GM23248 (cell line): ENCODE data around the gene EMC6. TPM values are rescaled to one million over a fixed set of nuclear protein-coding genes. Genes with fewer than 3 reads are reported as not detected.

Experiments used
- DNase-seq: peaks from one replicate; pipeline ENCODE4 v3.0.0-alpha.2; 2015
- H2AFZ ChIP-seq: fragments of 200-600 bp; sonication (generic); 2 replicates; pipeline ENCODE4 v1.6.1; 2016; ENCODE audit warnings: antibody characterized with exemption
- H3F3A ChIP-seq: fragments of 200-600 bp; sonication (generic); 2 replicates; pipeline ENCODE4 v1.6.1; 2016; ENCODE audit warnings: mild to moderate bottlenecking, antibody characterized with exemption, mixed run types; ENCODE audit not compliant: insufficient read depth
- H3K27ac ChIP-seq: fragments of 200-600 bp; sonication (generic); 2 replicates; pipeline ENCODE4 v1.5.1; 2016; ENCODE audit warnings: mild to moderate bottlenecking
- H3K27me3 ChIP-seq: fragments of 200-600 bp; sonication (generic); replicated peaks from 2 replicates; pipeline ENCODE4 v1.6.1; 2016; ENCODE audit warnings: mild to moderate bottlenecking; ENCODE audit not compliant: insufficient read depth
- H3K36me3 ChIP-seq: fragments of 200-600 bp; sonication (generic); 2 replicates; pipeline ENCODE4 v1.6.1; 2016; ENCODE audit warnings: low read depth, mild to moderate bottlenecking
- H3K4me1 ChIP-seq: fragments of 200-600 bp; sonication (generic); 2 replicates; pipeline ENCODE4 v1.6.1; 2016; ENCODE audit warnings: mild to moderate bottlenecking; ENCODE audit not compliant: insufficient read depth
- H3K4me2 ChIP-seq: fragments of 200-600 bp; sonication (generic); one replicate; pipeline ENCODE4 v1.6.1; 2016; ENCODE audit warnings: mild to moderate bottlenecking; ENCODE audit not compliant: unreplicated experiment
- H3K4me3 ChIP-seq: fragments of 200-600 bp; sonication (generic); 2 replicates; pipeline ENCODE4 v1.5.1; 2016; ENCODE audit warnings: mild to moderate bottlenecking
- H3K79me2 ChIP-seq: fragments of 200-600 bp; sonication (generic); 2 replicates; pipeline ENCODE4 v1.6.1; 2016; ENCODE audit warnings: mild to moderate bottlenecking; ENCODE audit not compliant: insufficient read depth
- H3K9ac ChIP-seq: fragments of 200-600 bp; sonication (generic); 2 replicates; pipeline ENCODE4 v1.6.1; 2016; ENCODE audit warnings: mild to moderate bottlenecking
- H3K9me2 ChIP-seq: fragments of 200-600 bp; sonication (generic); 2 replicates; pipeline ENCODE4 v1.6.1; 2016; ENCODE audit warnings: mixed run types, mild to moderate bottlenecking, moderate library complexity; ENCODE audit not compliant: insufficient read depth
- H3K9me3 ChIP-seq: fragments of 200-600 bp; sonication (generic); one replicate; pipeline ENCODE4 v1.6.1; 2017; ENCODE audit warnings: low read depth
- H4K20me1 ChIP-seq: fragments of 200-600 bp; sonication (generic); 2 replicates; pipeline ENCODE4 v1.6.0; 2016; ENCODE audit not compliant: insufficient read depth
- EZH2phosphoT487 ChIP-seq: fragments of 200-600 bp; sonication (generic); IDR thresholded peaks from 2 replicates; pipeline ENCODE4 v1.6.1; 2018; ENCODE audit warnings: antibody characterized with exemption, moderate library complexity, mild to moderate bottlenecking, low read depth; ENCODE audit not compliant: insufficient read depth
- in situ Hi-C: fragments of 300-500 bp; cut with MboI; formaldehyde crosslinking; loops from 2 replicates; pipeline ENCODE4 v1.15.0; 2020
- polyA plus RNA-seq: library from polyadenylated mRNA; unstranded; fragments of >200 nt; fragmentation: Nextera tagmentation; extraction: Ambion mirVana; gene quantifications from 2 replicates; pipeline ENCODE4 v1.2.1, GENCODE V29; 2016
- total RNA-seq: library from RNA; depleted of rRNA; stranded (reverse); fragments of >200 nt; shearing (Covaris generic); gene quantifications from 2 replicates; pipeline ENCODE4 v1.2.3, GENCODE V29; 2014; rRNA removed

EMC6 gene
- total and polyA plus RNA-seq, 2 experiments from 2014 or later = 28.6 to 114 TPM

- TF ChIP-seq EZH2phosphoT487 = no peak
- H3F3A ChIP-seq = peaks cover 19% of the 10 kb centered on the region; the same call in 1 of the 2 replicates
- no peaks in the 10 kb centered on the region for H3K27me3 ChIP-seq
- H3K36me3 ChIP-seq = peaks cover 41% of the 10 kb centered on the region
- H3K4me3 ChIP-seq = no peak overlapping the region
- DNase-seq = peak; percentile 24
- H4K20me1 ChIP-seq = no peaks in the 10 kb centered on the region
- H3K9ac ChIP-seq = no peak overlapping the region; the same call in 1 of the 2 replicates
- peaks cover 38% of the 10 kb centered on the region for H3K79me2 ChIP-seq
- H3K9me3 ChIP-seq = no peaks in the 10 kb centered on the region
- no peaks in the 10 kb centered on the region for H3K9me2 ChIP-seq
- peak overlapping the region; percentile 70 for H3K4me2 ChIP-seq
- in situ Hi-C loops = no loop called here
- H3K4me1 ChIP-seq = peaks cover 30% of the 10 kb centered on the region
- H2AFZ ChIP-seq = no peak overlapping the region
- H3K27ac ChIP-seq = peak overlapping the region; percentile 59
These were observed 50.7 kb downstream of the EMC6 start for GRCh38 chr17:3719265-3719664.

Other genes starting within 250 kb of the EMC6 start
- gene OR1E2, start 235.0 kb upstream of the EMC6 start, total RNA-seq = not detected in 2 replicates
- gene OR1E2, start 235.0 kb upstream of the EMC6 start, polyA plus RNA-seq = not detected in 2 replicates
- not detected in 2 replicates for gene SPATA22, start 197.0 kb upstream of the EMC6 start, total RNA-seq
- gene SPATA22, start 197.0 kb upstream of the EMC6 start, polyA plus RNA-seq = not detected in 2 replicates
- gene ASPA, start 192.8 kb upstream of the EMC6 start, total RNA-seq = 0.63 TPM in 1 of 2 replicates, not detected in the other
- 0.16 TPM in 2 replicates for gene ASPA, start 192.8 kb upstream of the EMC6 start, polyA plus RNA-seq
- gene TRPV3, start 111.0 kb upstream of the EMC6 start, total RNA-seq = 0.89 and 1.1 TPM in 2 replicates
- 0.35 and 0.41 TPM in 2 replicates for gene TRPV3, start 111.0 kb upstream of the EMC6 start, polyA plus RNA-seq
- gene TRPV1, start 59.4 kb upstream of the EMC6 start, total RNA-seq = 0.86 and 1.5 TPM in 2 replicates
- 0.78 and 0.89 TPM in 2 replicates for gene TRPV1, start 59.4 kb upstream of the EMC6 start, polyA plus RNA-seq
- gene SHPK, start 32.6 kb upstream of the EMC6 start, total RNA-seq = 5.8 and 7.0 TPM in 2 replicates
- gene SHPK, start 32.6 kb upstream of the EMC6 start, polyA plus RNA-seq = 3.1 and 4.2 TPM in 2 replicates
- 7.5 and 16.6 TPM in 2 replicates for gene CTNS, start 32.1 kb upstream of the EMC6 start, total RNA-seq
- 7.2 and 7.8 TPM in 2 replicates for gene CTNS, start 32.1 kb upstream of the EMC6 start, polyA plus RNA-seq
- 270 and 418 TPM in 2 replicates for gene TAX1BP3, start 234 bp upstream of the EMC6 start, total RNA-seq
- gene TAX1BP3, start 234 bp upstream of the EMC6 start, polyA plus RNA-seq = 331 and 350 TPM in 2 replicates
- gene P2RX5, start 27.3 kb downstream of the EMC6 start, total RNA-seq = 2.5 and 4.0 TPM in 2 replicates
- 2.6 and 2.8 TPM in 2 replicates for gene P2RX5, start 27.3 kb downstream of the EMC6 start, polyA plus RNA-seq
- 1.9 and 3.0 TPM in 2 replicates for gene HASPIN, start 55.1 kb downstream of the EMC6 start, total RNA-seq
- gene HASPIN, start 55.1 kb downstream of the EMC6 start, polyA plus RNA-seq = 1.1 and 1.4 TPM in 2 replicates
- 11.8 and 23.3 TPM in 2 replicates for gene ITGAE, start 132.4 kb downstream of the EMC6 start, total RNA-seq
- gene ITGAE, start 132.4 kb downstream of the EMC6 start, polyA plus RNA-seq = 80.3 and 83.6 TPM in 2 replicates
- gene NCBP3, start 177.4 kb downstream of the EMC6 start, total RNA-seq = 16.6 and 25.3 TPM in 2 replicates
- 19.6 and 20.1 TPM in 2 replicates for gene NCBP3, start 177.4 kb downstream of the EMC6 start, polyA plus RNA-seq
- gene CAMKK1, start 224.2 kb downstream of the EMC6 start, total RNA-seq = 4.5 and 5.1 TPM in 2 replicates
- 4.0 and 4.1 TPM in 2 replicates for gene CAMKK1, start 224.2 kb downstream of the EMC6 start, polyA plus RNA-seq
- gene P2RX1, start 247.7 kb downstream of the EMC6 start, total RNA-seq = not detected in 2 replicates
- gene P2RX1, start 247.7 kb downstream of the EMC6 start, polyA plus RNA-seq = 0.06 TPM in 1 of 2 replicates, not detected in the other